HG03066 (cell line): ENCODE measurements around the gene HSD17B8.

Source experiments
- ATAC-seq: cut with Tn5 transposase; IDR thresholded peaks from one replicate; pipeline ENCODE4 v1.9.1; 2021; ENCODE audit warnings: low read depth; ENCODE audit not compliant: unreplicated experiment

The HSD17B8 gene

GRCh38 chr6:33204415-33205190 is at the start of gene HSD17B8:
Gene HSD17B8 (plus strand): TSS chr6:33204655. CDS start chr6:33204669, 14 bp downstream.
- ATAC-seq = peak; percentile 56

DNA sequence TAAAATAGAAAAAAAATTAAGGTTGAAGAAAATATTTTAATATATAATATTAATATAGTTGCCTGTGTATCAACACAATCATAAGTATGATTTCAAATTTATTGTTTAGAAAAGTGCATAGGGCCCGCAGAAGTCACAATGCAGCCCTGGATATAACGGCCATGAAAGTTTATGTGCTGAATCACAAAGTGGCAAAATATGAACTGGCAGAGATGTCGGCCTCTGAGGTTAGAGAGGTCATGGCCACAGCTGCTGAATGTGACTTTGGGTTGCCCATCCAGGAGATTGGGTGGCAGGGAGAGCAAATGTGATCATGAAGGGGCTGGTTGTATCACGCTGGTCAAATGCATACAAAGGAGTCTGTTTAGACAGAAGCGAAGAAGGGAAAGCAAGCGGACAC is 47.9 kb upstream of the HSD17B8 start:
- no peak for ATAC-seq

- ATAC-seq = no peak
These were observed 47.5 kb upstream of the HSD17B8 start for GRCh38 chr6:33156964-33157363.

- ATAC-seq = no peak
These were observed 44.4 kb upstream of the HSD17B8 start for GRCh38 chr6:33160096-33160495.

DNA sequence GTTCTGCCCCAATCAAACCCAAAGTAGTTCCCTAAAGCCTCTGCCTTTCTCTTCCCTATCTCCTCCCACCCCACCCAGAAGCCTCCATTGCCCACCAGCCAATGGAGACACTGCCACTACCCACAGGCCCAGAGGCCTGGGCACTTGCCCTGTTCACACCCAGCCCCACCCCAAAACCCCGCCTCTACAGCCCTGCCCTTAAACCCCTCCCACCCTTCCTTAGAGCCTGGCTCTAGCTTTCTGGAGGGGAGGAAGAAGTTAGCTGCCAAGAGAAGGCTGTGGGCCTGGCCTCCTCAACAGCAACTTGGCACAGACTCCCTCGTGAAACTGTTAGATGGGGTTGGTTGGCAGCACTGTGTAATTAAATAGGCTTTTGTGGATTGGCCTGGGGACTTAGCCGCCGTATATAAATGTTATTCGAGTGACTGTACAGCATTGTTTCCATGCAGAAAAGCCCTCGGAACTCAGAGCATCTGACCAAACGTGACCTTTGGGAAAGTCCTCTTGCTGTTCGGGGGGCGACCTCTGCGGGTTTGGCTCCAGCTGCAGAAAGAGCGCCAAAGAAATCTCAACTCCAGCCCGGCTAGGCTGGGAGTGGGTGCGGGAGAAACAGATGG is 43.6 kb upstream of the HSD17B8 start:
- ATAC-seq = no peak

- peak; percentile 70 for ATAC-seq
These were observed 42.8 kb upstream of the HSD17B8 start for GRCh38 chr6:33161354-33162331.

DNA sequence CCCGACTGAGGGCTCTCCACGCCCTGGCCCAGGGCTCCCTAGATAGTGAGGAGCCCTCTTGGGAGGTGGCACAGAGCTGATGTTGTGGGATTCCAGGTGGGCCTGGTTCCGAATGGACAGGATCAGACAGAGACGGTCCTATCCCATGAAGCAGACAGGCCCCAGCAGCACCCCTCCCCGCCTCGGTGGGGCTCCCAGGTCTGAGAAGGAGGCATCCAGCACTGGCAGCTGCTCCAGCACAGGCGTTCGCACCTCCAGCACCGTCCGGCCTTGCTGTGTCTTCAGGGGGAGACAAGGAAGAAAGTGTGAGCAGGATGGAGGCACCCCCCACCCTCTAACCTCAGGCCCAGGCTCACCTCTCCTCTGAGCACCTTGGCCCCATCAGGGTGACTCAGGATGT is 40.9 kb upstream of the HSD17B8 start:
- ATAC-seq = no peak

- ATAC-seq = no peak
These were observed 40.3 kb upstream of the HSD17B8 start for GRCh38 chr6:33164176-33164575.

DNA sequence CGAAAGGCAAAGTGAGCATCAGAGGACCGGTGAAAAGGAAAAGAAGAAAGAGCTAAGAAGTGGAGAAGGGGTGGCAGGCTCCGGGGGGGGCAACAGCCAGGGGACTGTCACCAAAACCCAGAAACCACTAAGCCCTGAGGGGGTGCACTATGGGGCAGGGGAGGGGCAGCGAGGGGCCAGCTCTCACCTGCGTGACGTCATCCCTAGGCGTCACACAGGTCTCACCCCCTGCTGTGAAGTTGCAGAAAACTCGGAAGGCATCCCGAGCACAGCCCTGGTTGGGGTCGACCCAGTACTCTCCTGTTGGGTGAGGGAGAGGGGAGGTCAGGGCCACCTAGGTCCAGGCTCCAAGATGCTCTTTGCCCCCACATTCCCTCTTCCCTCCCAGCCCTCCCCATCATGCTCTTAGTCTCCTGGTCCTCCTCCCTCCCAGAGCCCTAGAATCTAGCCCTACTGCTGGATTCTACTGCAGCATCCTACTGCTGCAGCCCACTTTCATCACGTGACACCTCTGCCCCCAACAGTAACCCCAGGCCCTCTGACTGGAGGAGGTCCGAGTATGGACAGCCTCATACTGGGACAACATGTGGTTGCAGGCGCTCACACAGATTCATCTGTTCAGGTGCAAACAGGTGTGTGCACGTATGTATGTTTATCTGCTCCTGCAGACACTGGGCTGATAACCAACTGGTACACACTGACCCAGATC is 39.6 kb upstream of the HSD17B8 start:
- no peak for ATAC-seq

- ATAC-seq = no peak
These were observed 38.7 kb upstream of the HSD17B8 start for GRCh38 chr6:33165581-33166258.

GRCh38 chr6:33166363-33166762 is 38.1 kb upstream of the HSD17B8 start:
- ATAC-seq = no peak

DNA sequence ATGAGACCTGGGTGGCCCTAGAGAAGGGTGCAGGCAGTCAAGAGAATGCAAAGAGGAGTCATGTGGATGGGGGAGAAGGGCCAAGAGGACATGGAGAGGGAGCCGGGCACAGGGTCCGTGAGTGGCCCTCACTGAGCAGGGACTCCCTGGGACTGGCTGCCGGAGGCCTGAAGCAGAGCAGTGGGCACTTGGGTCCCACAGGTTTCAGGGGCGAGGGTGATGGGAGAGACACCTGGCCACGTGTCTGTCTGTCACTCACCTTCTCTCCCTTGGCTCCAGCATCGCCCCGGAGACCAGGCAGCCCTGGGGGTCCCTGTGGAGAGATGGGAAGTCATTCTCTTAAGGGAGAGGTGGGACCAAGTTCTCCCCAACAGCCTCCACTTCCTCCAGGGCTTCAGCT is 37.6 kb upstream of the HSD17B8 start:
- no peak for ATAC-seq

GRCh38 chr6:33167374-33168283 is 36.8 kb upstream of the HSD17B8 start:
- ATAC-seq = no peak

DNA sequence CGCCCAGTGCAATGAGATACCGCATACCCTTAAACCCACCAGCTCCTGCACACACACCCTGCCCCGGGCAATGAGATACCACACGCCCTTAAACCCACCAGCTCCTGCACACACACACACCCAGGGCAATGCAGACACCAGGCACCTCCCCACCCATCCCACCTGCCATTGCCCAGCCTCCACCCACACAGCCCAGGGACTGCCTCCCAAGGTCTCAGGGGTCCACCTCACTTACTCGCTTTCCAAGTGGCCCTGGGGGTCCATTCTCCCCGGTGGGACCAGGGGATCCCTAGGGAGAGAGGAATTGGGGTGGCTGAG is 36.2 kb upstream of the HSD17B8 start:
- no peak for ATAC-seq

- ATAC-seq = no peak
These were observed 35.8 kb upstream of the HSD17B8 start for GRCh38 chr6:33168639-33169038.

DNA sequence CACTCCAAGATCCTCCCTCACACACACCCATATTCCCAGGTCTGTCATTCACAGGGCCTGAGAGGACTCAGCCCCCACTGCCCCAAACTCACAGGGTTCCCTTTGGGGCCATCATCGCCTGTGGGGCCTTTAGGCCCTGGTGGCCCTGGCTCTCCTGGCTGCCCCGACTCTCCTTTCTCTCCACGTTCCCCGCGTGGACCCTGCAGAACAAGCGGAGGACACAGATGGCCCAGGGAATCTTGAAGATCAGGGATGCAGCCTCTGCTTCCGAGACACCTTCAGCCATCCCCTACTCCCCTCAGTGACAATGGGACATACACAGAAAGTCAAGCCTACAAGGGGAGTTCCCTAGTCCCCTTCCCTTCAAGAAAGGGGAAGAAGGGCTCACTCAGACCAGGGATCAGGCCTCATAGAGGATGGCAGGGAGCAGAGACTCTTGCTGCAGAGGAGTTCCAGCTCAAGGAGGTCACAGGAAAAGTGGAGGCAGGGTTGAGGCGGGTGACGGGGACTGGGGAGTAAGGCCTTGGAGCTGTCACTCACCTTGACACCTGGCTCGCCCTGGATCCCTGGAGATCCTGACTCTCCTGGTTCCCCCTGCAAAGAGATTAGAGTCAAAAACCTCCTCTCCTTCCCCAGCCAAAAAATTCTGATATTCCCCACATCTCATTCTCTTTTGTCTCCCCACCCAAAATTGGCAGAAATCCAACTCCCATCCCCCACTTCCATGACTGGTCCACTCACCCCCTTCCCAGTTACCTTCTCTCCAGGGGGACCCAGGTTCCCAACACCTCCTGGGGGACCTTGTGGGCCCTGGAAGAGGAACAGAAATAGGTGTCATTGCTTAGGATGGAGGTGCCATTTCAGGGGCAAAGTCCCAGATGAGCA is 34.9 kb upstream of the HSD17B8 start:
- no peak for ATAC-seq

- ATAC-seq = no peak
These were observed 34.1 kb upstream of the HSD17B8 start for GRCh38 chr6:33170176-33171015.
